PC-3 (cell line): ENCODE data around the gene SLC16A12. TPM values are rescaled to one million over a fixed set of nuclear protein-coding genes. Genes with fewer than 3 reads are reported as not detected.

Experiments
- ATAC-seq: fragments of 200-7000 bp; cut with Tn5 transposase; 2 replicates; pipeline ENCODE4 v1.9.1; 2020; ENCODE audit warnings: mild to moderate bottlenecking, moderate library complexity
- BruUV-seq: library from RNA; stranded (reverse); fragments of 400-500 nt; replicated peaks from 2 replicates; lab custom pipeline; 2021; lab: Mats Ljungman, UMichigan
- CTCF ChIA-PET: fragments of 300-600 bp; sonication (Branson Sonifier 250); formaldehyde crosslinking; loops from one replicate; lab custom pipeline; 2022; ENCODE audit warnings: antibody characterized with exemption; lab: Charles Lee
- POLR2A ChIA-PET: fragments of 300-600 bp; sonication (Branson Sonifier 250); formaldehyde crosslinking; loops from one replicate; lab custom pipeline; 2022; ENCODE audit warnings: antibody characterized with exemption; ENCODE audit not compliant: unreplicated experiment; lab: Charles Lee
- DNase-seq: peaks from one replicate; pipeline ENCODE4 v3.0.0-alpha.2; 2015
- H2AFZ ChIP-seq: fragments of 300-600 bp; sonication (generic); 2 replicates; pipeline ENCODE4 v1.6.0; 2016; ENCODE audit warnings: antibody characterized with exemption, low read length
- H3F3A ChIP-seq: fragments of 300-600 bp; sonication (generic); one replicate; pipeline ENCODE4 v1.6.0; 2017; ENCODE audit warnings: antibody characterized with exemption, low read length, control low read depth, mild to moderate bottlenecking; ENCODE audit not compliant: unreplicated experiment
- H3K27ac ChIP-seq: fragments of 300-600 bp; sonication (generic); 2 replicates; pipeline ENCODE4 v1.5.1; 2016; ENCODE audit warnings: mild to moderate bottlenecking, low read length
- H3K27me3 ChIP-seq: fragments of 300-600 bp; sonication (generic); 2 replicates; pipeline ENCODE4 v1.6.1; 2016; ENCODE audit warnings: low read length, mixed read lengths
- H3K36me3 ChIP-seq: fragments of 300-600 bp; sonication (generic); 2 replicates; pipeline ENCODE4 v1.6.1; 2016; ENCODE audit warnings: low read depth, mixed run types, low read length, mixed read lengths
- H3K4me1 ChIP-seq: fragments of 300-600 bp; sonication (generic); 2 replicates; pipeline ENCODE4 v1.5.1; 2016; ENCODE audit warnings: low read length; ENCODE audit not compliant: insufficient read depth
- H3K4me2 ChIP-seq: fragments of 300-600 bp; sonication (generic); 2 replicates; pipeline ENCODE4 v1.6.0; 2016; ENCODE audit warnings: low read length
- H3K4me3 ChIP-seq: fragments of 300-600 bp; sonication (generic); 2 replicates; pipeline ENCODE4 v1.5.1; 2016; ENCODE audit warnings: mild to moderate bottlenecking, low read length, mixed read lengths
- H3K79me2 ChIP-seq: fragments of 300-600 bp; sonication (generic); 2 replicates; pipeline ENCODE4 v1.6.1; 2017; ENCODE audit warnings: low read length, mixed read lengths
- H3K9ac ChIP-seq: fragments of 300-600 bp; sonication (generic); 2 replicates; pipeline ENCODE4 v1.6.0; 2016; ENCODE audit warnings: mild to moderate bottlenecking, low read length
- H3K9me2 ChIP-seq: fragments of 300-600 bp; sonication (generic); replicated peaks from 2 replicates; pipeline ENCODE4 v1.6.1; 2016; ENCODE audit warnings: mixed run types, low read length, mixed read lengths
- H3K9me3 ChIP-seq: fragments of 300-600 bp; sonication (generic); 2 replicates; pipeline ENCODE4 v1.6.1; 2016; ENCODE audit warnings: low read length, mixed read lengths
- H4K20me1 ChIP-seq: fragments of 300-600 bp; sonication (generic); 2 replicates; pipeline ENCODE4 v1.6.1; 2016; ENCODE audit warnings: low read length, mixed read lengths
- EZH2 ChIP-seq: fragments of 300-600 bp; sonication (generic); IDR thresholded peaks from one replicate; pipeline ENCODE4 v1.6.1; 2017; ENCODE audit warnings: antibody characterized with exemption, mild to moderate bottlenecking, low read length; ENCODE audit not compliant: unreplicated experiment
- EZH2phosphoT487 ChIP-seq: fragments of 300-600 bp; sonication (generic); IDR thresholded peaks from 2 replicates; pipeline ENCODE4 v1.6.1; 2018; ENCODE audit warnings: mild to moderate bottlenecking, antibody characterized with exemption, low read length, borderline replicate concordance
- intact Hi-C: fragments of 100-400 bp; cut with micrococcal nuclease; formaldehyde crosslinking; loops from 2 replicates; pipeline ENCODE4 v1.9.0; 2023
- total RNA-seq: library from RNA; depleted of rRNA; stranded (reverse); fragments of >200 nt; gene quantifications from 2 replicates; pipeline ENCODE4 v1.2.3, GENCODE V29; 2014
- TF ChIP-seq, protein P1 (sequence below): fragments of 300-600 bp; sonication (generic); conservative IDR thresholded peaks from 2 replicates; pipeline ENCODE4 v1.5.1; 2017; ENCODE audit warnings: antibody characterized with exemption, low read depth, mild to moderate bottlenecking, low read length

Gene SLC16A12
- total RNA-seq, 1 experiment from 2014 or later = not detected

DNA sequence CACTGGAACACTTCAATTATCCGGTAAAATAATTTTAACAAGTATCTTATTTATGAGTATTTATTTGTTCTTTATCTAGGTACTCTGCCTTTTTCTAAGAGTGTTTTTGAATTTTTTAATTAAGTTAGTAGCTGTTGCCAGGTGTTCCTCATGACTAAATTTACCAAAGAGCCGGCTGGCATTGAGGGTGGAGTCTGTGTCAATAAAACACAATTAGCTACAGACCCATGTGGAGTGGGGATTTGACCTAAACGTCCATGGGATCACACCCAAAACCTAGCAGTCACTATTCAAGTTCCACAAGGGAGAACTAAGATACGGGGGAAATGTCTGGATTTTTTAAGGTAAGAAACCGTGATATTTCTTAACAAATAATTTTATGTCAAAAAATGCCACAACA, 9.8 kb downstream of the SLC16A12 start:
- Histone ChIP-seq H2AFZ (no peak overlapping the region), H3K4me1 (no peaks in the 10 kb centered on the region), H3K9me3 (no peaks in the 10 kb centered on the region), H3K27ac (no peak overlapping the region), H3K79me2 (no peaks in the 10 kb centered on the region), H3K4me3 (no peak overlapping the region), H3K36me3 (no peaks in the 10 kb centered on the region), H3K9ac (no peak overlapping the region), H3K27me3 (no peaks in the 10 kb centered on the region), H3K9me2 (no peaks in the 10 kb centered on the region), H3K4me2 (no peak overlapping the region), H3F3A (no peaks in the 10 kb centered on the region), H4K20me1 (no peaks in the 10 kb centered on the region)
- DNase-seq (no peak), ATAC-seq (no peak)
- intact Hi-C loops = no loop called here
- no TSS peak for BruUV-seq
- no peak for TF ChIP-seq EZH2
- no peak for TF ChIP-seq EZH2phosphoT487
- TF ChIP-seq, protein P1, sequence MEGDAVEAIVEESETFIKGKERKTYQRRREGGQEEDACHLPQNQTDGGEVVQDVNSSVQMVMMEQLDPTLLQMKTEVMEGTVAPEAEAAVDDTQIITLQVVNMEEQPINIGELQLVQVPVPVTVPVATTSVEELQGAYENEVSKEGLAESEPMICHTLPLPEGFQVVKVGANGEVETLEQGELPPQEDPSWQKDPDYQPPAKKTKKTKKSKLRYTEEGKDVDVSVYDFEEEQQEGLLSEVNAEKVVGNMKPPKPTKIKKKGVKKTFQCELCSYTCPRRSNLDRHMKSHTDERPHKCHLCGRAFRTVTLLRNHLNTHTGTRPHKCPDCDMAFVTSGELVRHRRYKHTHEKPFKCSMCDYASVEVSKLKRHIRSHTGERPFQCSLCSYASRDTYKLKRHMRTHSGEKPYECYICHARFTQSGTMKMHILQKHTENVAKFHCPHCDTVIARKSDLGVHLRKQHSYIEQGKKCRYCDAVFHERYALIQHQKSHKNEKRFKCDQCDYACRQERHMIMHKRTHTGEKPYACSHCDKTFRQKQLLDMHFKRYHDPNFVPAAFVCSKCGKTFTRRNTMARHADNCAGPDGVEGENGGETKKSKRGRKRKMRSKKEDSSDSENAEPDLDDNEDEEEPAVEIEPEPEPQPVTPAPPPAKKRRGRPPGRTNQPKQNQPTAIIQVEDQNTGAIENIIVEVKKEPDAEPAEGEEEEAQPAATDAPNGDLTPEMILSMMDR = no peak
- POLR2A ChIA-PET = no interaction called here
- CTCF ChIA-PET = no interaction called here

DNA sequence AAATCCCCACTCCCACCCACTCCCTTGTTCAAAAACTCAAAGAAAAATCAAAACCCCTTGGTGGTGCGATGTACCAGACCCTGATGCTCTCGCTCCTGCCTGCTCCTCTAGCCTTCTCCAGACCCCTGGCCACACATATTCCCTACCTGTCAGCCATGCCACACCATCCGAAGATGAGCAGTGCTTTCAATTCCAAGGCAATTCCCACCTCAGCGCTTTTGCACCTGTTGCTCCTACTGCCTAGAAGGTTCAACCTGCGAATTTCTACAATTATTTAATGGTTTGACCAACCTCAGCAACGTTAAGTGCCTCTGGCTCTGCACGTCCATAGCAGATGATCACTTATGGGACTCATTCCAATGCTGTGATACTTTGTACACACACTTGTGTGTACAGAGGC, 11.1 kb downstream of the SLC16A12 start:
- POLR2A ChIA-PET = no interaction called here
- no peaks in the 10 kb centered on the region for H3F3A ChIP-seq
- no peaks in the 10 kb centered on the region for H3K36me3 ChIP-seq
- no peak overlapping the region for H3K4me2 ChIP-seq
- intact Hi-C loops = no loop called here
- no peaks in the 10 kb centered on the region for H3K27me3 ChIP-seq
- ATAC-seq = no peak
- no peaks in the 10 kb centered on the region for H3K79me2 ChIP-seq
- BruUV-seq = no TSS peak
- H3K9me2 ChIP-seq = no peaks in the 10 kb centered on the region
- H3K27ac ChIP-seq = no peak overlapping the region
- no peak overlapping the region for H2AFZ ChIP-seq
- no peaks in the 10 kb centered on the region for H3K4me1 ChIP-seq
- no peak for DNase-seq
- no peaks in the 10 kb centered on the region for H4K20me1 ChIP-seq
- H3K9ac ChIP-seq = no peak overlapping the region
- H3K4me3 ChIP-seq = no peak overlapping the region
- CTCF ChIA-PET = no interaction called here
- TF ChIP-seq, protein P1 = no peak
- TF ChIP-seq EZH2phosphoT487 (no peak), EZH2 (no peak)
- H3K9me3 ChIP-seq = no peaks in the 10 kb centered on the region

DNA sequence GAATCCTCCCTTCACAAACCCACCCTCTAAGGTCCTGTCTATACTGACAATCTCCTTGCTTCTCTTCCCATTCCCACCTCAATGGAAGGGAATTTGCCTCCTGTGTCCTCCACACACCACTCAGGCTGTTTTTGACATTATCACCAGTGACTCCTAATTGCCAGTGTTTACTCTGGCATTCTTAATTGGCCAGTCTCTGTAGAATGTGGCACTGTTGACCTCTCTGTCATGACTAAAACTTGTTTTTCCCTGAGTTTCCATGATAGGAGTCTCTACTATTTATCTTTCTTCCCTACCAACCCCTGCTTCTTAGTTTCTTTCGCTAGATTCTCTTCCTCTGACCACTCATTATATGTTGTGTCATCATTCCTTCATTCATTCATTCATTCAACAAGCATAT, 12.1 kb downstream of the SLC16A12 start:
- no peak for ATAC-seq
- intact Hi-C loops = no loop called here
- Histone ChIP-seq H3K4me1 (no peaks in the 10 kb centered on the region), H3K27ac (no peak overlapping the region), H4K20me1 (no peaks in the 10 kb centered on the region), H2AFZ (no peak overlapping the region), H3K9me3 (no peaks in the 10 kb centered on the region), H3K4me2 (no peak overlapping the region), H3K9ac (no peak overlapping the region), H3K79me2 (no peaks in the 10 kb centered on the region), H3K4me3 (no peak overlapping the region), H3K27me3 (no peaks in the 10 kb centered on the region), H3K9me2 (no peaks in the 10 kb centered on the region), H3F3A (no peaks in the 10 kb centered on the region), H3K36me3 (no peaks in the 10 kb centered on the region)
- no peak for DNase-seq
- ChIA-PET CTCF (no interaction called here), POLR2A (no interaction called here)
- BruUV-seq = no TSS peak
- TF ChIP-seq, protein P1 = no peak
- no peak for TF ChIP-seq EZH2phosphoT487
- TF ChIP-seq EZH2 = no peak
